Upper lobe of left lung (tissue), 6 donors: ENCODE results near the gene CCDC33. TPM values are rescaled to one million over a fixed set of nuclear protein-coding genes. Genes with fewer than 3 reads are reported as not detected.

Experiments
- ATAC-seq, 2 donors: fragments of 200-7000 bp; cut with Tn5 transposase; one replicate each; pipeline ENCODE4 v1.9.1; 2022; ENCODE audit warnings: mild to moderate bottlenecking in 2 of 2, moderate library complexity in 2 of 2; ENCODE audit not compliant: low FRiP score in 2 of 2
- DNase-seq, 2 donors: peaks; one replicate each; pipeline ENCODE4 v3.0.0-alpha.2; 2019 to 2020
- H3K27ac ChIP-seq, 4 donors: fragments of 200-600 bp; sonication (generic); one replicate each; pipeline ENCODE4 v1.5.1; 2016 to 2019
- H3K27me3 ChIP-seq, 4 donors: fragments of 200-600 bp; sonication (generic); one replicate each; pipeline ENCODE4 v1.5.1; 2017 to 2019
- H3K36me3 ChIP-seq, 4 donors: fragments of 200-600 bp; sonication (generic); one replicate each; pipeline ENCODE4 v1.5.1; 2016 to 2019
- H3K4me1 ChIP-seq, 4 donors: fragments of 200-600 bp; sonication (generic); one replicate each; pipeline ENCODE4 v1.5.1; 2018 to 2019
- H3K4me3 ChIP-seq, 4 donors: fragments of 200-600 bp; sonication (generic); one replicate each; pipeline ENCODE4 v1.5.1; 2017 to 2019; ENCODE audit warnings: mild to moderate bottlenecking in 2 of 4, moderate library complexity in 1 of 4
- H3K9me3 ChIP-seq, 4 donors: fragments of 200-600 bp; sonication (generic); one replicate each; pipeline ENCODE4 v1.5.1; 2018 to 2019
- CTCF ChIP-seq, 6 experiments: fragments of 450-650 bp in 4 of 6; fragments of 200-600 bp in 2 of 6; sonication (generic) in 2 of 6; IDR thresholded peaks; one replicate each; pipeline ENCODE4 v1.5.1; 2016 to 2019; ENCODE audit warnings: antibody characterized with exemption in 6 of 6
- EP300 ChIP-seq, 4 donors: sonication (generic); formaldehyde crosslinking; IDR thresholded peaks; one replicate each; pipeline ENCODE4 v1.5.1; 2017; ENCODE audit warnings: antibody characterized with exemption in 4 of 4, control low read depth in 2 of 4
- POLR2A ChIP-seq, 4 donors: fragments of 450-650 bp; IDR thresholded peaks; one replicate each; pipeline ENCODE4 v1.5.1; 2016 to 2017; ENCODE audit warnings: antibody characterized with exemption in 4 of 4, mild to moderate bottlenecking in 2 of 4
- POLR2AphosphoS5 ChIP-seq, 2 donors: sonication (generic); formaldehyde crosslinking; IDR thresholded peaks; one replicate each; pipeline ENCODE4 v1.5.1; 2017; ENCODE audit warnings: antibody characterized with exemption in 2 of 2
- WGBS, 2 donors: methylation state at CpG; one replicate each; pipeline ENCODE4 v1.1.5; 2017 to 2018; 5-methylcytosine and 5-hydroxymethylcytosine counted together
- total RNA-seq, 6 donors: library from RNA; depleted of rRNA in 4 of 6; stranded (reverse); fragments of >200 nt in 4 of 6; gene quantifications; one replicate each; pipeline versions ENCODE4 v1.1.0 to v1.2.1, GENCODE V29; 2016 to 2021
- donor health status: DM: no; HTN: no; CAD: no; lungs with moderate emphysema.
- donor health status: DM: no; HTN: yes; CAD: no; lungs with severe emphysema.

CCDC33 gene
- total RNA-seq, 6 donors from 2014 or later, result 3.8 to 43.4 (median 4.2) TPM; not detected in 1

- Histone ChIP-seq H3K36me3 (no peaks in the 10 kb centered on the region), H3K9me3 (no peaks in the 10 kb centered on the region), H3K27ac (no peak within 1 kb of the TSS), H3K4me1 (peaks cover 0 to 14% (median 3%) of the 10 kb centered on the region in 4 donors), H3K4me3 (no peak within 1 kb of the TSS), H3K27me3 (no peaks in the 10 kb centered on the region)
- no peak for DNase-seq
- 48 to 66% methylated on average over 16 to 26 of the region's 26 CpGs for WGBS, 2 donors
- ATAC-seq, result no peak
- TF ChIP-seq POLR2A (IDR thresholded peaks at IDR 0.05), result no peak
- TF ChIP-seq EP300 (IDR thresholded peaks at IDR 0.05), result no peak
- TF ChIP-seq CTCF (IDR thresholded peaks at IDR 0.05), result no peak
- TF ChIP-seq POLR2AphosphoS5 (IDR thresholded peaks at IDR 0.05), result no peak
Observed at GRCh38 chr15:74202452-74203401, 33.4 kb upstream of the CCDC33 start, which contains the start of gene STRA6. Gene STRA6 (minus strand): TSS chr15:74202787. CDS start chr15:74202267, 520 bp downstream.

DNA sequence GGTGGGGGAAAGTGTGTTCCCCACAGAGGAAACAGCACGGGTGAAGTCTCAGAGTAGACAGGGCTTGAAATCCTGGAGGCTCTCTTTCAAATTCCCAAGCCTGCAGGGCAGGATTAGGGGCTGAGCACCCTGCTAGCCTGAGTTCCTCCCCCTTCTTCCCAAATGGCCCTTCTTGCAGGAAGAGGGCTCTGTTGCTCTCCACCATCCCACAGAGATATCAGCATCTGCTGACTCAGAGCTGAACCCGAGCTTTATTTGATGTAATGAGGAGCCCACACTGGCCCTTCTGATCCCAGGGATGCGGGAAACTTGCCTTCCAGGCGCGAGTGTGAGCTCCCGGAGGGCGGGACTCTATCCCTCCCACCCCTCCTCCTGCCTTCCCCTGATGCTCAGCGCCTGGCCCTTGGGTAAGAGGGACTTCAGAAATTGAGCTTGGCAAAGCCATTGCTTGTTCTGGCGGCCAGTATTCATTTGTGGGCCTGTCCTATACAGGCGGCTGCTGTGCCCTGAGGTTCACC lies 32.2 kb upstream of the CCDC33 start:
- H3K4me3 ChIP-seq, result no peak overlapping the region
- no peaks in the 10 kb centered on the region for H3K36me3 ChIP-seq
- no peaks in the 10 kb centered on the region for H3K27me3 ChIP-seq
- peaks cover 0 to 14% (median 3%) of the 10 kb centered on the region in 4 donors for H3K4me1 ChIP-seq
- TF ChIP-seq POLR2A (IDR thresholded peaks at IDR 0.05), result no peak
- no peak for TF ChIP-seq EP300 (IDR thresholded peaks at IDR 0.05)
- TF ChIP-seq POLR2AphosphoS5 (IDR thresholded peaks at IDR 0.05), result no peak
- no peak for TF ChIP-seq CTCF (IDR thresholded peaks at IDR 0.05)
- WGBS, 2 donors, result 39 to 64% methylated on average over 4 to 10 of the region's 10 CpGs
- no peak overlapping the region for H3K27ac ChIP-seq
- no peak for ATAC-seq
- DNase-seq, result no peak
- H3K9me3 ChIP-seq, result no peaks in the 10 kb centered on the region

DNA sequence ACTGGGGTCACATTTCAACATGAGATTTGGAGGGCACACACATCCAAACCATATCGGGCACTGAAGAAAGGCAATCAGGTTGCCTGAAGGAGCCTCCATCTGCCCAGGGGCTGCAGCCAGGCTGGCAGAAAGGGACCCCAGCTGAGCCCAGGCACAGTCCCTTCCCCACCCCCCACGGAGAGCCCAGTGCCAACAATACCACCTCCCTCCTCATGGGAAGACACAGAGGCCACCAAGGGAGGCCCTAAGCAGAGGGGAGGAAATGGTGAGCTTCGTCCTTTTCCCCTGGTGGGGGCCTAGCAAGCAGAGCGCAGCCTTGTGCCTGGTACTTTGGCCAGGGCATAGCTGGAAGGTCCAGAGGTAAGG lies 30.6 kb upstream of the CCDC33 start:
- DNase-seq (no peak), ATAC-seq (no peak)
- H3K36me3 ChIP-seq, result no peaks in the 10 kb centered on the region
- peaks cover 0 to 9% (median 0%) of the 10 kb centered on the region in 4 donors for H3K4me1 ChIP-seq
- no peak overlapping the region for H3K27ac ChIP-seq
- TF ChIP-seq CTCF (IDR thresholded peaks at IDR 0.05), result no peak
- no peak for TF ChIP-seq POLR2AphosphoS5 (IDR thresholded peaks at IDR 0.05)
- no peak overlapping the region for H3K4me3 ChIP-seq
- no peaks in the 10 kb centered on the region for H3K9me3 ChIP-seq
- WGBS, 2 donors, result 72 to 83% methylated on average over 1 to 4 of the region's 4 CpGs
- H3K27me3 ChIP-seq, result no peaks in the 10 kb centered on the region

- Histone ChIP-seq H3K36me3 (no peaks in the 10 kb centered on the region), H3K4me3 (no peak overlapping the region), H3K27ac (no peak overlapping the region), H3K9me3 (no peaks in the 10 kb centered on the region), H3K27me3 (no peaks in the 10 kb centered on the region), H3K4me1 (peaks cover 0 to 6% (median 0%) of the 10 kb centered on the region in 4 donors)
- ATAC-seq (no peak), DNase-seq (no peak)
- TF ChIP-seq EP300 (IDR thresholded peaks at IDR 0.05) (no peak), POLR2AphosphoS5 (IDR thresholded peaks at IDR 0.05) (no peak), POLR2A (IDR thresholded peaks at IDR 0.05) (no peak), CTCF (IDR thresholded peaks at IDR 0.05) (no peak)
- 55 to 74% methylated on average over 6 of the region's 6 CpGs for WGBS, 2 donors
Observed at GRCh38 chr15:74206801-74207281, 29.3 kb upstream of the CCDC33 start.
